Measurements from ENCODE around the gene COIL.
"Not testable (repeated sequence)": the region's sequence is repeated elsewhere in the genome, so short reads cannot be mapped to it uniquely, and the experiment has no call there.

Gene COIL

GRCh38 chr17:56983366-56983765 lies 22.5 kb upstream of the COIL start:
- Histone ChIP-seq H3K4me3 (ENCODE audit: low read depth in 1 of 2, low read length in 1 of 2) (peak overlapping the region in 1 of 2 experiments; percentile 19), H3K27ac (peak overlapping the region; percentile 86), H3K27me3 (no peaks in the 10 kb centered on the region), H3K36me3 (peaks cover 9% of the 10 kb centered on the region), H3K4me1 (ENCODE audit: control insufficient read depth in 1 of 2, insufficient read depth in 1 of 2, low read depth in 1 of 2, low read length in 1 of 2) (peaks cover 78 to 80% of the 10 kb centered on the region in 2 experiments), H3K9me3 (no peaks in the 10 kb centered on the region)
- TF ChIP-seq CTCF (IDR thresholded peaks at IDR 0.05): no peak

- H3K4me3 ChIP-seq (ENCODE audit: low read depth in 1 of 2, low read length in 1 of 2): no peak overlapping the region
- H3K4me1 ChIP-seq (ENCODE audit: control insufficient read depth in 1 of 2, insufficient read depth in 1 of 2, low read depth in 1 of 2, low read length in 1 of 2): peaks cover 81 to 86% of the 10 kb centered on the region in 2 experiments
- no peaks in the 10 kb centered on the region for H3K27me3 ChIP-seq
- TF ChIP-seq CTCF (IDR thresholded peaks at IDR 0.05): no peak
- H3K36me3 ChIP-seq: no peaks in the 10 kb centered on the region
- H3K27ac ChIP-seq: peak overlapping the region; percentile 86
- H3K9me3 ChIP-seq: no peaks in the 10 kb centered on the region
These were observed 21.5 kb upstream of the COIL start for GRCh38 chr17:56982312-56982711.

- not testable (repeated sequence) for H3K27me3 ChIP-seq; H3K4me3 ChIP-seq (ENCODE audit: low read depth in 1 of 2, low read length in 1 of 2); H3K27ac ChIP-seq; H3K9me3 ChIP-seq; H3K36me3 ChIP-seq
- H3K4me1 ChIP-seq (ENCODE audit: control insufficient read depth in 1 of 2, insufficient read depth in 1 of 2, low read depth in 1 of 2, low read length in 1 of 2): peaks cover 67 to 70% of the 10 kb centered on the region in 2 experiments
These were observed 19.7 kb upstream of the COIL start for GRCh38 chr17:56980526-56980925.

- Histone ChIP-seq H3K4me3 (ENCODE audit: low read depth in 1 of 2, low read length in 1 of 2) (peak overlapping the region; percentile 58 to 63), H3K9me3 (no peaks in the 10 kb centered on the region), H3K36me3 (no peaks in the 10 kb centered on the region), H3K4me1 (ENCODE audit: control insufficient read depth in 1 of 2, insufficient read depth in 1 of 2, low read depth in 1 of 2, low read length in 1 of 2) (peaks cover 52 to 56% of the 10 kb centered on the region in 2 experiments), H3K27ac (peak overlapping the region; percentile 73), H3K27me3 (no peaks in the 10 kb centered on the region)
- no peak for TF ChIP-seq CTCF (IDR thresholded peaks at IDR 0.05)
These were observed 18.2 kb upstream of the COIL start for GRCh38 chr17:56979091-56979480.

GRCh38 chr17:56978441-56979090 lies 17.7 kb upstream of the COIL start:
- Histone ChIP-seq H3K27me3 (no peaks in the 10 kb centered on the region), H3K4me1 (ENCODE audit: control insufficient read depth in 1 of 2, insufficient read depth in 1 of 2, low read depth in 1 of 2, low read length in 1 of 2) (peaks cover 47 to 51% of the 10 kb centered on the region in 2 experiments), H3K9me3 (no peaks in the 10 kb centered on the region), H3K36me3 (no peaks in the 10 kb centered on the region), H3K4me3 (ENCODE audit: low read depth in 1 of 2, low read length in 1 of 2) (peak overlapping the region; percentile 58 to 63), H3K27ac (peak overlapping the region; percentile 73)
- TF ChIP-seq CTCF (IDR thresholded peaks at IDR 0.05): no peak

GRCh38 chr17:56977673-56978395 lies 17.0 kb upstream of the COIL start, which contains the start of gene SCPEP1:
SCPEP1 (plus strand) TSS chr17:56978131; CDS start chr17:56978160, 29 bp downstream.
- peak within 1 kb of the TSS; percentile 73 for H3K27ac ChIP-seq
- peak; percentile 35 for TF ChIP-seq CTCF (IDR thresholded peaks at IDR 0.05)
- peak within 1 kb of the TSS; percentile 58 to 63 for H3K4me3 ChIP-seq (ENCODE audit: low read depth in 1 of 2, low read length in 1 of 2)
- peaks cover 40 to 43% of the 10 kb centered on the region in 2 experiments for H3K4me1 ChIP-seq (ENCODE audit: control insufficient read depth in 1 of 2, insufficient read depth in 1 of 2, low read depth in 1 of 2, low read length in 1 of 2)
- H3K36me3 ChIP-seq: no peaks in the 10 kb centered on the region
- H3K27me3 ChIP-seq: no peaks in the 10 kb centered on the region
- H3K9me3 ChIP-seq: no peaks in the 10 kb centered on the region

Measured in neutrophil (primary cell).